Lower leg skin (tissue), 4 donors: ENCODE measurements around the gene LZTS2. TPM values are rescaled to one million over a fixed set of nuclear protein-coding genes. Genes with fewer than 3 reads are reported as not detected.

Source experiments
- DNase-seq, 2 donors: peaks; one replicate each; pipeline ENCODE4 v3.0.0-alpha.2; 2019; ENCODE audit warnings: low spot score in 2 of 2
- H3K4me3 ChIP-seq: fragments of 200-600 bp; sonication (generic); 2 replicates; pipeline ENCODE4 v1.5.1; 2017; ENCODE audit warnings: mild to moderate bottlenecking, low read depth; ENCODE audit not compliant: poor library complexity, severe bottlenecking
- POLR2A ChIP-seq, 2 donors: fragments of 450-650 bp; IDR thresholded peaks; one replicate each; pipeline ENCODE4 v1.6.1; 2016 to 2017; ENCODE audit warnings: antibody characterized with exemption in 2 of 2, mild to moderate bottlenecking in 1 of 2, moderate library complexity in 1 of 2
- WGBS, 2 donors: methylation state at CpG; one replicate each; pipeline ENCODE4 v1.1.5; 2018; 5-methylcytosine and 5-hydroxymethylcytosine counted together
- intact Hi-C: fragments of 100-400 bp; cut with DNase I; formaldehyde crosslinking; loops from one replicate; pipeline ENCODE4 v1.15.0; 2023; ENCODE audit warnings: low total_unique reads
- total RNA-seq, 4 donors: library from RNA; depleted of rRNA; stranded (reverse); fragments of >200 nt; gene quantifications; one replicate each; pipeline ENCODE4 v1.1.0, GENCODE V29; 2016
- TF ChIP-seq, protein P1 (sequence below), 3 donors: fragments of 450-650 bp; IDR thresholded peaks; one replicate each; pipeline ENCODE4 v1.5.1; 2016; ENCODE audit warnings: antibody characterized with exemption in 3 of 3, mild to moderate bottlenecking in 3 of 3, moderate library complexity in 2 of 3

The LZTS2 gene
- total RNA-seq, 4 donors from 2014 or later = 58.9 to 81.4 (median 71.2) TPM

DNA sequence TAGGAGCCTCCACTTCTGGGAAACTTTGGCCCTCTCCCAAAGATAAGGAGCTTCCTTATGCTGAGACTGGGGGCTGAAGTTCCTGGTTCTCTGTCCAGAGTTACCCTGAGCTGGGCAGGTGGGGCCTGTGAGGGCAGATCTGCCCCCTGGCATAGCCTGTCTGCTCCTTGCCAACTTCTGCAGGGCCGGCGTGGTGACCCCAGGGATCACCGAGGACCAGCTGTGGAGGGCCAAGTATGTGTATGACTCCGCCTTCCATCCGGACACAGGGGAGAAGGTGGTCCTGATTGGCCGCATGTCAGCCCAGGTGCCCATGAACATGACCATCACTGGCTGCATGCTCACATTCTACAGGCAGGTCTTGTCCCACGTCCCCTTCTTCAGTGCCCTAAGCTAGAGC, 35.7 kb downstream of the LZTS2 start:
- TF ChIP-seq, protein P1, sequence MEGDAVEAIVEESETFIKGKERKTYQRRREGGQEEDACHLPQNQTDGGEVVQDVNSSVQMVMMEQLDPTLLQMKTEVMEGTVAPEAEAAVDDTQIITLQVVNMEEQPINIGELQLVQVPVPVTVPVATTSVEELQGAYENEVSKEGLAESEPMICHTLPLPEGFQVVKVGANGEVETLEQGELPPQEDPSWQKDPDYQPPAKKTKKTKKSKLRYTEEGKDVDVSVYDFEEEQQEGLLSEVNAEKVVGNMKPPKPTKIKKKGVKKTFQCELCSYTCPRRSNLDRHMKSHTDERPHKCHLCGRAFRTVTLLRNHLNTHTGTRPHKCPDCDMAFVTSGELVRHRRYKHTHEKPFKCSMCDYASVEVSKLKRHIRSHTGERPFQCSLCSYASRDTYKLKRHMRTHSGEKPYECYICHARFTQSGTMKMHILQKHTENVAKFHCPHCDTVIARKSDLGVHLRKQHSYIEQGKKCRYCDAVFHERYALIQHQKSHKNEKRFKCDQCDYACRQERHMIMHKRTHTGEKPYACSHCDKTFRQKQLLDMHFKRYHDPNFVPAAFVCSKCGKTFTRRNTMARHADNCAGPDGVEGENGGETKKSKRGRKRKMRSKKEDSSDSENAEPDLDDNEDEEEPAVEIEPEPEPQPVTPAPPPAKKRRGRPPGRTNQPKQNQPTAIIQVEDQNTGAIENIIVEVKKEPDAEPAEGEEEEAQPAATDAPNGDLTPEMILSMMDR (IDR thresholded peaks at IDR 0.05) = no peak
- TF ChIP-seq POLR2A (IDR thresholded peaks at IDR 0.05) = no peak
- intact Hi-C loops = no loop called here
- WGBS, 2 donors = 85 to 90% methylated on average over 7 of the region's 7 CpGs
- no peak for DNase-seq
- no peak overlapping the region for H3K4me3 ChIP-seq

DNA sequence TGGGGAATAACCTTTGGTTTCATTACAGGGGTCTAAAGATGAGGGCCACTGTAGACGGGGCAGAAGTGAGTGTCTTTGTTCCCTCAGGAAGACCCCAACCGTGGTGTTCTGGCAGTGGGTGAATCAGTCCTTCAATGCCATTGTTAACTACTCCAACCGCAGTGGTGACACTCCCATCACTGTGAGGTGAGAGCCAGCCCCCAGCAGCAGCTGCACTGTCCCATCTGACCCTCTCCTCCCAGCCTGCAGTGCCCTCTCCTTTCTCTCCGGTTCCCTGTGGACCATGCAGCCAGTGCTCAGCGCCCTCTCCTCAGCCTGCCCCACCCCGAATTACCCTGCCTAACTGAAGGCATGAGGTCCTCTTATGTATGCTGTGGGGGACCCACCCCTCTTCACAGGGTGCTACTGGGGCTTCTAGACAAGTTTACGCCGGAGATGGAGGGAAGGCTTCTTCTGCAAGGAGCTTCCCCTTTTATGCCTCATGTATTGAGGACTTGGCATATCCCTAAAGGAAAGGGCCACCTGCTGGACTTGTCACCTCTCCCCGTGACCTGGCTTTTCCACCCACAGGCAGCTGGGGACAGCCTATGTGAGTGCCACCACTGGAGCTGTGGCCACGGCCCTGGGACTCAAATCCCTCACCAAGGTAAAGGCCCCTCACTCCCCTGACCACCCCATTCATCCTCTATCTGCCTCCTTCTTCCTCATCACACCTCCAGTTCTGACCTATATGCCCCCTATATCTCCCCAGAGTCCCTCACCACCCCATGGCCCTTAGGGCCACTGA, 36.5 kb downstream of the LZTS2 start:
- WGBS, 2 donors = 85 to 94% methylated on average over 10 of the region's 10 CpGs
- TF ChIP-seq, protein P1 (IDR thresholded peaks at IDR 0.05) = no peak
- TF ChIP-seq POLR2A (IDR thresholded peaks at IDR 0.05) = no peak
- intact Hi-C loops = no loop called here
- DNase-seq = no peak
- H3K4me3 ChIP-seq = no peak overlapping the region

DNA sequence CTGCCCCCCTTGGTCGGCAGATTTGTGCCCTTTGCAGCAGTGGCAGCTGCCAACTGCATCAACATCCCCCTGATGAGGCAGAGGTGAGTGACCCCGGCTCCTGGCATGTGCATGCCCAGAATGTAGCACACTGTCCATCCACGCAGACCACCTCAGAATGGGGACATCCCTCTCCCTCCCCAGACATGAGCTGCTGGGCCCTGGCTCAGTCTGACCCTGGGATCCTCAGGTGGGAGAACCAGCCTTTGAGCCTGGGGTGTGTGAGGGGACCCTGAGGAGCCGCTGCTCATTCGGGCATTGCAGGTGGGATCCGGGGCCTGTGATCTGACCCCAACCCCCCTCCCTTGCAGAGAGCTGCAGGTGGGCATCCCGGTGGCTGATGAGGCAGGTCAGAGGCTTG, 37.1 kb downstream of the LZTS2 start:
- intact Hi-C loops = no loop called here
- TF ChIP-seq, protein P1 (IDR thresholded peaks at IDR 0.05) = no peak
- TF ChIP-seq POLR2A (IDR thresholded peaks at IDR 0.05) = no peak
- WGBS, 2 donors = 71 to 90% methylated on average over 4 to 7 of the region's 7 CpGs
- H3K4me3 ChIP-seq = no peak overlapping the region
- no peak for DNase-seq

DNA sequence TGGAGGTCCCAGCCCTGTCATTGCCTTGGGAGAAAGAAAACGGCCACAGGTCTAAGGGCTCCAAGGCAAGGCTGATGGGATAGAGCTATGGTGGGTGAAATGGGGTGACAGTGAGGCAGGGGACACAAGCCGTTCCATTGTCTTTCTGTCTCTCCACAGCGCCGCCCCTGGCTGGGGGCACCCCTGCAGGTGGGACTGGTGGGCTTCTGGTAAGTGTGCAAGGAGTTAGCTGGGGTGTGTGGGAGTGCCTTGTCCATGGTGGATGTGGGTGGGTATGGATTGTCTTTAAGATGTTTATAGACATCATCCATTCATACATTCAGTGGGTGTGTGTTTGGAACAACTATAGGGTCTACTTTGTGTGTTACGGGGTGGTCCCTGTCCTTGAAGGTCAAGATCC, 38.9 kb downstream of the LZTS2 start:
- intact Hi-C loops = no loop called here
- DNase-seq = no peak
- WGBS, 2 donors = 73 to 75% methylated on average over 5 of the region's 5 CpGs
- TF ChIP-seq, protein P1 (IDR thresholded peaks at IDR 0.05) = no peak
- no peak for TF ChIP-seq POLR2A (IDR thresholded peaks at IDR 0.05)
- H3K4me3 ChIP-seq = no peak overlapping the region

DNA sequence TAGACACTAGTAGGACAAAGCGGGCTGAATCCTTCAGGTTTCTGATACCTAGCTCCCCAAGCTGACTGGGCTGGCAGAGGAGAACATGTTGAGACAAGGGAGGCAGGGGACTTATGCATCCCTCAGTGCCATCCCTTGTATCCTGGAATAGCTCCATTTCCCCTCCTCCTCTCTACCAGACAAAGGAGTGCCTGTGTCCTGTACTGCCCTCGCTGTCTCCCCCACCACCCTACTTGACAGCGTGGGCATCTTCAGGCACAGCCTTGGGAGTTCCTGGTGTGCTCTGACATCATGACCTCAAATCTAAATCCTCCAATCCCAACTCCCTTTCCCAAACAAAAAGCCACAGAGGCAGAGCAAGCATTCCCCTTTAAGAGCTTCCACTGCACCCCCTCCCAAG, 40.5 kb downstream of the LZTS2 start:
- no peak overlapping the region for H3K4me3 ChIP-seq
- no peak for DNase-seq
- intact Hi-C loops = no loop called here
- no peak for TF ChIP-seq POLR2A (IDR thresholded peaks at IDR 0.05)
- TF ChIP-seq, protein P1 (IDR thresholded peaks at IDR 0.05) = no peak
- WGBS, 2 donors = 79 to 93% methylated on average over 3 of the region's 3 CpGs

DNA sequence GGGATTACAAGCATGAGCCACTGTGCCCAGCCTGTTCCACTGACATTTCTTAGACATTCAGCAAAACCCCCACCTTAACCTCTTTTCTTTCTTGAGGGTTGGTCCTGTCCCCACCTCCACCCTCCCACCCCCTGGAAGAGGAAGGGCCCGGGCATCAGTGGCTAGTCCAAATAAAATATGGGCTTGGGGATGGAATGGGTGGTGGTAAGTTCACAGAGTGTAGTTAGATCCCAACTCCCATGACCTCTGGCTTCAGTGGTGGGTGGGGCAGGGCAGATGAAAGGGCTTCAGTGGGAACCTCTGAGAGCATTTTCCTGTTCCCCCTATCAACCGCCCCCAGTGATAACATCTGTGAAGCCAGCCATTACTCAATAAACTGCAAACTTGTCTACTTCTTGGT, 41.2 kb downstream of the LZTS2 start:
- intact Hi-C loops = no loop called here
- H3K4me3 ChIP-seq = no peak overlapping the region
- 33 to 35% methylated on average over 2 of the region's 2 CpGs for WGBS, 2 donors
- TF ChIP-seq, protein P1 (IDR thresholded peaks at IDR 0.05) = no peak
- no peak for TF ChIP-seq POLR2A (IDR thresholded peaks at IDR 0.05)
- DNase-seq = no peak
